Stimulated activated CD8-positive, alpha-beta memory T cell treated with anti-CD3 and anti-CD28 coated beads, Interleukin-7, amount 100 ng/mL, for 48 hours (primary cell): Measurements from ENCODE around the gene ATN1.

Experiments
- DNase-seq, 2 donors: peaks; one replicate each; pipeline ENCODE4 v3.0.0-alpha.2; 2020; ENCODE audit warnings: low read depth in 1 of 2; ENCODE audit errors: extremely low read depth in 1 of 2

ATN1 gene

DNA sequence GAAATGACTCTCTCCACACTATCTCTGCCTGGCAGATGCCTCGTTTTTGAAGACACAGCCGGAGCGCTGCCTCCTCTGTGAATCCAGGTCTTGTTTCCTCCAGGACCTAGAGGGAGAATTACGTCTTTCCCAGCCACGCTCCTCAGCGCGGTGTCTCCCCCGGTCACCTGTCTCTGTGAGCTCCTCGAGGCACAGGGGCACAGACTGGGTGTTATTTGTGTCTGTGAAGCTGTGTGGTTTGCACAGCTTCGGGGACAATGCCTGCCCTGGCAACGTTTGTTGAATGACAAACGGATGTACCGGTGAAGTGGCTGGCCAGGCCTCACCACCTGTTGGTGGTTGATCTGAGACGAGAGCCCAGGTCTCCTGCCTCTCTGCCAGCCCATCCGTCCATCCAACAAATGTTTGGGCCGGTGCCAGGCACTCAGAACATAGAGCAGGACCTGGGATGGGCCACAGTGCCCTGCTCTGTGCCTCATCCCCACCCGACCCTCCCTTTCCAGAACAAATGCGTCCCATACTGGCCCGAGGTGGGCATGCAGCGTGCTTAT is 29.5 kb downstream of the ATN1 start:
- DNase-seq = no peak

- no peak for DNase-seq
Measured at GRCh38 chr12:6957741-6958608, 30.2 kb downstream of the ATN1 start.

- no peak for DNase-seq
Measured at GRCh38 chr12:6958609-6959057, 30.9 kb downstream of the ATN1 start.

- DNase-seq = no peak
Measured at GRCh38 chr12:6959058-6959804, 31.5 kb downstream of the ATN1 start.

DNA sequence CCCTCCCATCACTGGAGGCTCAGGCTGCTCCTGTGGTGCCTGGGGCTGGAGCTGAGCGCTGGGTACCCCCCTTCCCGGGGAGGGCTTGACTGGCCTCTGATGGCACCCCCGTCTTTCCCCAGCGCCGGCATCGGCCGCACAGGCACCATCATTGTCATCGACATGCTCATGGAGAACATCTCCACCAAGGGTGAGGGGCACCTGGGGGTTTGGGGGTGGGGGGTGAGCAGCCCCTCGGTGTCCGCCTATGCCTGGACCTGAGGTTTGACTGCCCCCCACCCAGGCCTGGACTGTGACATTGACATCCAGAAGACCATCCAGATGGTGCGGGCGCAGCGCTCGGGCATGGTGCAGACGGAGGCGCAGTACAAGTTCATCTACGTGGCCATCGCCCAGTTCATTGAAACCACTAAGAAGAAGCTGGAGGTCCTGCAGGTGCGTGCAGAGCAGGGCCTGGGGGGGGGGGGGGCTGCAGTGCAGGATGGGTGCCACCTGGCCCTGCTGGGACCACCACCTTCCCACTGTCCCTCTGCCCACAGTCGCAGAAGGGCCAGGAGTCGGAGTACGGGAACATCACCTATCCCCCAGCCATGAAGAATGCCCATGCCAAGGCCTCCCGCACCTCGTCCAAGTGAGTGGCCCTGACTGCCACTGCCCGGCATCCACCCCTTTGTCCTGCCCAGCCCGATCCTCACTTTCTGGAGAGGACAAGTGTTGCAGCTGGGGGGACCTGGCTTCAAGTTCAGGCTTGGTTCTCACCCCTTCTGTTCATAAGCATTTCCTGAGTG is 32.2 kb downstream of the ATN1 start:
- DNase-seq = no peak

DNA sequence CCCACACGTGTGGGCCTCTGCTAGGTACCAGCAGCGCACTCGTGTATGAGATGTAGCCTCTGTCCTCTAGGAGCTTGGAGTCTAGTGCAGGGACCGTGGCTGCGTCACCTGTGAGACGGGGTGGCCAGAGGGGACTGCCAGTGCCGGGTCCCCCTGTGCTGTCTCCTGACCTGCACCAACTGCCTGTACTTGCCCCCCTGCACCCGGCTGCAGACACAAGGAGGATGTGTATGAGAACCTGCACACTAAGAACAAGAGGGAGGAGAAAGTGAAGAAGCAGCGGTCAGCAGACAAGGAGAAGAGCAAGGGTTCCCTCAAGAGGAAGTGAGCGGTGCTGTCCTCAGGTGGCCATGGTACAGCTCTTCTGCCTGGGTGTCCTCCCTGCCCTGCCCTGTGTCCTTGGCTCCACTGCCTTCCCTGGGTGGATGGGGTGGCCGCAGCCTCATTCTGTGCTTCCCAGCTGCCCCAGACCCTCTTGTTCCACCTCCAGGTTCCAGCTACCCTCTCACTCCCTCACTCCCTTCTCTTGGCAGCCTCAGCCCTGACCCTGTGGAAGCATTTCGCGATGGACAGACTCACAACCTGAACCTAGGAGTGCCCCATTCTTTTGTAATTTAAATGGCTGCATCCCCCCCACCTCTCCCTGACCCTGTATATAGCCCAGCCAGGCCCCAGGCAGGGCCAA is 33.0 kb downstream of the ATN1 start:
- DNase-seq = no peak

DNA sequence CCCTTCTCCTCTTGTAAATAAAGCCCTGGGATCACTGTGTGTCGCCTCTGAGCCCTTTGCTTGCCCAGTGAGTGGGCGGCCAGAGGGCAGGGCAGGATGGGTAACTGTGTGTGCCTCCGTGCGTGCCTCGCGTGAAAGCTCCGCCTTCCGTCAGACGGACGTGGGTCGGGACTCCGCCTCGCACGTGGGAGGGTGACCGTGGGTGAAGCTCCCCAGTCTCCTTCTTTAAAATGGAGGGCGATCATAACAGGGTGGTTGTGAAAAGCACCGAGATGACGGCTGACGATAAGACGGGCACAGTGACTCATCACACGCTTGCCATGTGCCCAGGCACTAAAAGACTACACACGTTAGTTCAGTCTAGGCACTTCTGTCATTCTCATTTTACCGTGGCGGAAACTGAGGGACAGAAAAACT is 33.5 kb downstream of the ATN1 start:
- peak; percentile 89 to 94 for DNase-seq

DNA sequence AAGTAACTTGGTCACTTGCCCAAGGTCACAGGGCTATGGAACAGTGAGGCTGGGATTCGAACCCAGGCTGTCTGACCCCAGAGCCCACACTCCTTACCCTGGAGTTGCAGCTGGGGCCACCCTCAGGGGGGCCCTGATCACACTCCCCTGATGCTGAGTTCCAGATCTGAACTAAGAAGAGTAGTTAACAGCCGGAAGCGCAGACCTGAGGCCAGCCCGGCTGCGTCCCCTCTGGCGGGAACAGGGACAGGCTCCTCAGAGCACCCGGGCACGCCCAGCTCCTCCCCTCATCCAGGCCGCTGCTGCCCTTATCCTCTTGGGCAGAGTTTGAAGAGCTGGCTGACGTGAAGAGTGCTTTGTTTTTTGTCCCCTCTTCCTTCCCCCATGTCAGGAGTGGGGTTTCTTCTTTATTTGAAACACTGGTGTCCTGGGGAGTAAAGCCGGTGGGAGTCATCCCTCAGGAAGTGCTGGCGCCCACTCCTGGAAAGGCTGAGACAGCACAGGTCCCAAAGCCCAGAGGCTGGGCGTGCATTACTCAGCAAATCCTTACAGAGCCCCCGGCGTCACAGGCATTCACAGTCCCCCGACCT is 34.0 kb downstream of the ATN1 start:
- no peak for DNase-seq

- no peak for DNase-seq
Measured at GRCh38 chr12:6962285-6963015, 34.7 kb downstream of the ATN1 start.

DNA sequence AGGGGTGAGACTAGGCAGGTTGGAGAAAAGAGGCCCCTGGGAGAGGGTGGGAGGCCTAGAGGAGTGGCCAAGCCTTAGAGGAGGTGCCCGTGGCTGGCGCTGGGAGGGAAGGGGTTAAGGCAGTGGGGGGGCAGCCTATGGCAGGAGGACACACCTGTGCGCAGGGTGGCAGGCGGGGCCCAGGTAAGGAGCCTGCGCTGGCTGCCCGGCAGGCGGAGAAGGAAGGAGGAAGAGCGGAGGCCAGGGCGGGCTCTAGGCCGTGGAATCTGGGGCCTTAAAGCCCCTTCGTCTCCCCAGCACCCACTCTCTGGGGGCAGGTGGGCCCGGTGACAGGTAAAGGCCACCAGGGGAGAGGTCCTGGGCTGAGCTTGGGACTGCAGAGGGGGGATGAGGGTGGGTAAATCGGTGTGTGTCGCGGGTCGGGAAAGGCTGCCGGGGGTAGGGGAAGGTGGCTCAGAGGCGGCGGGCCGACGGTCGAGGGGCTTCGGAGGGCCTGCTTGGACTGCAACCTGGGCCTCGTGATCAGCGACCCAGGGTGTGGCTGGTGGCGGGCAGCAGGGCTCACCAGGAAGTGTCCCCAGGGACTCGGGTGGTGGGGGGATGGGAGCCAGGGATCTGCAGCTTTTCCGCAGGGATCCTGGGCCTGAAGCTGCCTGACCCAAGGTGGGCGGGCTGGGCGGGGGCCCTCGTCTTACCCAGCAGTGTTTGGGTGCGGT is 35.4 kb downstream of the ATN1 start:
- DNase-seq = no peak

DNA sequence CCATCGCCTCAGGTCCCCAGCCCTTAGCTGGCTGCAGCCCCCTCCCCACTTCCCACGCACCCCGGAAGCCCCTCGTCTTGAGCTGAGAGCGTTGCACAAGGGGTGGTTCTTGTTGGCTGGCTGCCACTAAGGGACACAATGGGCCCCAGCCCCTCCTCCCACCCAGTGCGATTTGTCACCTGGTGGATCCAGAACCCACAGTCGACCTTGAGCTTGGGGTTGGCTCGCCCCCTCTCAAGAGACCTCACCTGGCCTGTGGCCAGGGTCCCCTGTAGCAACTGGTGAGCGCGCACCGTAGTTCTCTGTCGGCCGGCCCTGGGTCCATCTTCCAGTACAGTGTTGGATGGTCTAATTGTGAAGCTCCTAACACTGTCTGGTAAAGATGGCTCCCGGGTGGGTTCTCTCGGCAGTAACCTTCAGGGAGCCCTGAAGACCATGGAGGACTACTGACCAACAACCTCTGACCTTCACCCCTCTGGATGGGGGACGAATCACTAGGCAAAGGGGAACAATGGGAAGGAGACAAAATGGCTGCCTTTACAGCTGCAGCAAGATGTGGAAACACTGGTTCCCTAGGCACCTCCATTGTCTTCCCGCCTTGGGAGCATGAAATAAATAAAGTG is 36.1 kb downstream of the ATN1 start:
- no peak for DNase-seq

GRCh38 chr12:6964605-6965025 is 36.9 kb downstream of the ATN1 start:
- DNase-seq = no peak

- peak in 1 of 2 donors; percentile 73 for DNase-seq
Measured at GRCh38 chr12:6965026-6965661, 37.4 kb downstream of the ATN1 start.

DNA sequence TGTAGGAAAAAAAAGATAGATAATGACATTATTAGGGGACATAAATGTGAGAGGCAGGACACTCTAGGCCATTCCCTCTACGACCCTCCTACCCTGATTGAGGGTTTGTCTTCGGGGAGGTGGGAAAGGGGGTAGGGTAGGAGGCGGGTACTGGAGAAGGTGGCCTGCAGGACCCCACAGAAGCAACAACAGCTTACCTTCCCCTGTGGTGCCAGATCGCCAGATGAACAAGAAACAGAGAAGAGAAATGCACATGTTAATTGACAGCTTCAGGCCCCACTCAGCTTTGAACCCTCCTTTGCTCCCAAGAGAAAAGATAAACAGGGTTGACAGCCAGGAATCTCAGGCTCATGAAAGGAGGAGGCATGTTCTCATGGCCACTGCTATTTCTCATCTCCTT is 38.0 kb downstream of the ATN1 start:
- no peak for DNase-seq

DNA sequence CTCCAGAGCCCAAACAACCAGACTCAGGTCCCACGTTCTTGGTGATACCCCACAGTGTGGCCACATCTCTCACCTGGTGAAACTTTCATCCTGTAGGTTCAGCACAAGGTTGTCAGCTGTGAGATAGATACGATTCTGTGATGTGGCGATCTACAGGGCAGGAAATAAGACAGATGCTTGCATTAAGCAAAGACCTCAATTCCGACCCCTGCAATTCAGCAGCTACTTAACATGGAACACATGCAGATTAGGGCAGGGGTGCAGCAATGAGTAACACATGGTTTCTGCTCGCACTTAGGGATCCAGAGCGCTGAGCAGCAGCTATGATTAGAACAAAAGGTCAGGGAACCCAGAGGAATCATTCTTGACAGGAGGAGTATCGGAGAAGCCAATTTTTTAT is 38.6 kb downstream of the ATN1 start:
- DNase-seq = no peak

DNA sequence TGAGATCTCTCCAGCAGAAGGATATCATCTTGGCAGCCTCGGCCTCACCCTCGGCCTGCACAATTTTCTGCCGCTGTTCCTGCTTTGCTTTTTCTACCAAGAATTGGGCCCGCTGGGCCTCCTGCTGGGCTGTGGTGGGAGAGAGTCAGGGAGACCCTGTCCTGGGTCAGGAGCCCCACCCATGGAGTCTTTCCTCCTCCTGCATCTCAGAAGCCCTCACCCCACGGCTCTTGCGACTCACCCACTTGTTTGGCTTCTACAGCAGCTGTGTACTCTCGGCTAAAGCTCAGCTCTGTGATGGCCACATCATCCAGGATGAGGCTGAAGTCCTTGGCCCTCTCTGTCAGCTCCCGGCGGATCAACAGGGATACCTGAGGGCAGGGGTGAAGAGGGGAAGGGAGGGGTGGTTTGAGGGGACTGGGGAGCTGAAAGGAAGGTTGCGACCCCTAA is 39.9 kb downstream of the ATN1 start:
- no peak for DNase-seq

GRCh38 chr12:6968426-6968825 is 40.7 kb downstream of the ATN1 start:
- DNase-seq = no peak

DNA sequence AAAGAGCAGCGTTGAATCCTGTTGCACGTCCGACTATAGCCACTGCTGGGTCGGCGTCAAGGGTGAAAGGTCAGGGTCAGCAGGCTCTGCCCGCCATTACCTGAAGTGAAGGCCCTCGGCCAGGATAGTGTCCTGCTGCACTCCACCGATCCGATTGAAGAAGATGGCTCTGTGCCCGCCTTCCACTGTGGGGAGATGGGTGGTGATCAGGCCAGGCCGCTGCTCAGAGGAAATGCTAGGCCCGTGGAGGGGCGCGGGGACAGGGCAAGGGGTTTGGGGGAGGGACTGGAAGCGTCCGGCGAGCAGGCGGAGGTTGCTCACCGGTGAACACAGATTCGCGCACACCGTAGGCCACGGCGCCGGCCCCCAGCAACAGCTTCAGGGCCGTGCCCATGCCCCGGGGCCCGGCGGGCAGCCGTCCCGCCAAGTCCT is 42.4 kb downstream of the ATN1 start:
- DNase-seq = no peak
